ENCODE measurements around the gene NCAPD2. TPM values are rescaled to one million over a fixed set of nuclear protein-coding genes. Genes with fewer than 3 reads are reported as not detected.

The NCAPD2 gene
- total RNA-seq, 4 donors from 2014 or later, result 18.5 to 25.9 (median 22.5) TPM

GRCh38 chr12:6526201-6526600 is 32.3 kb downstream of the NCAPD2 start:
- TF ChIP-seq POLR2A (IDR thresholded peaks at IDR 0.05) (no peak), CTCF (IDR thresholded peaks at IDR 0.05) (no peak)
- WGBS, 2 donors, result 78 to 82% methylated on average over 7 of the region's 7 CpGs
- no peak for DNase-seq (ENCODE audit: low spot score in 2 of 2)
- no peak overlapping the region for H3K4me3 ChIP-seq (ENCODE audit: low read depth, poor library complexity, severe bottlenecking)
- intact Hi-C loops (cut with DNase I; ENCODE audit: low total_unique reads), result no loop called here

- TF ChIP-seq POLR2A (IDR thresholded peaks at IDR 0.05), result no peak
- TF ChIP-seq CTCF (IDR thresholded peaks at IDR 0.05), result no peak
- no peak for DNase-seq (ENCODE audit: low spot score in 2 of 2)
- intact Hi-C loops (cut with DNase I; ENCODE audit: low total_unique reads), result no loop called here
- no peak overlapping the region for H3K4me3 ChIP-seq (ENCODE audit: low read depth, poor library complexity, severe bottlenecking)
- WGBS, 2 donors, result 80 to 81% methylated on average over 19 of the region's 19 CpGs
Observed at GRCh38 chr12:6526766-6527525, 33.0 kb downstream of the NCAPD2 start.

GRCh38 chr12:6527711-6528110 is 33.8 kb downstream of the NCAPD2 start:
- H3K4me3 ChIP-seq (ENCODE audit: low read depth, poor library complexity, severe bottlenecking), result no peak overlapping the region
- TF ChIP-seq CTCF (IDR thresholded peaks at IDR 0.05) (no peak), POLR2A (IDR thresholded peaks at IDR 0.05) (no peak)
- WGBS, 2 donors, result 88 to 97% methylated on average over 4 of the region's 4 CpGs
- intact Hi-C loops (cut with DNase I; ENCODE audit: low total_unique reads), result no loop called here
- no peak for DNase-seq (ENCODE audit: low spot score in 2 of 2)

GRCh38 chr12:6528539-6529235 is 34.8 kb downstream of the NCAPD2 start:
- 73 to 83% methylated on average over 17 of the region's 17 CpGs for WGBS, 2 donors
- DNase-seq (ENCODE audit: low spot score in 2 of 2), result peak in 1 of 2 donors; percentile 84

GRCh38 chr12:6529291-6529737 is 35.4 kb downstream of the NCAPD2 start:
- H3K4me3 ChIP-seq (ENCODE audit: low read depth, poor library complexity, severe bottlenecking), result no peak overlapping the region
- WGBS, 2 donors, result 85 to 92% methylated on average over 9 of the region's 9 CpGs
- peak in 1 of 2 donors; percentile 82 for DNase-seq (ENCODE audit: low spot score in 2 of 2)
- TF ChIP-seq CTCF (IDR thresholded peaks at IDR 0.05) (no peak), POLR2A (IDR thresholded peaks at IDR 0.05) (no peak)
- intact Hi-C loops (cut with DNase I; ENCODE audit: low total_unique reads), result no loop called here

More at GRCh38 chr12:6528539-6529235, 34.8 kb downstream of the NCAPD2 start:
- intact Hi-C loops (cut with DNase I; ENCODE audit: low total_unique reads), result no loop called here
- TF ChIP-seq POLR2A (IDR thresholded peaks at IDR 0.05), result no peak
- no peak for TF ChIP-seq CTCF (IDR thresholded peaks at IDR 0.05)
- H3K4me3 ChIP-seq (ENCODE audit: low read depth, poor library complexity, severe bottlenecking), result no peak overlapping the region
